Activated T-cell treated with anti-CD3 and anti-CD28 coated beads, Interleukin-2, amount 50 U/mL, for 1 hour (primary cell): ENCODE measurements around the gene NXN.
"Not testable (repeated sequence)": the region's sequence is repeated elsewhere in the genome, so short reads cannot be mapped to it uniquely, and the experiment has no call there.

ENCODE experiments used
- DNase-seq: peaks from one replicate; pipeline ENCODE4 v3.0.0-alpha.2; 2020

Gene NXN

GRCh38 chr17:855569-855968, 124.0 kb downstream of the NXN start:
- DNase-seq = no peak

- not testable (repeated sequence) for DNase-seq
Observed at GRCh38 chr17:852850-853249, 126.7 kb downstream of the NXN start.

DNA sequence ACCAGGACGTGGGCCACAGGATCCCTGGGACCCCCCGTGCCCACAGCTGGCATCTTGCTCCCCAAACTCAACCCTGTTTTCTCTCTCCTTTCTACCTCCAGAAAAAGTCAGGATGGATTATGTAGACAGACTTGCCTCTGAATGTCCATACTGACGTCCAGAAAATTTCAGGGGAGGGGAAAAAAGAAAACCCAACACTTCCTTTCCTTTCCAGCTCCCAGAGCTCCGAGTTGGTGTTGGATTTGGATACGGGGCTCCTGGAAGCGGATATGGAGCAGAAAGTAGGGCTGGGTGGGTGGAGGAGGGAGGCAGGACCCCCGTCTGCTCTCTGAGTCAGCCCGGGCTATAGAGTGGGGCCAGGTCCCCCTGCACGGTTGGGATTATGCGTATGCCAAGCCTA, 127.2 kb downstream of the NXN start:
- no peak for DNase-seq

GRCh38 chr17:851924-852323, 127.7 kb downstream of the NXN start:
- no peak for DNase-seq

DNA sequence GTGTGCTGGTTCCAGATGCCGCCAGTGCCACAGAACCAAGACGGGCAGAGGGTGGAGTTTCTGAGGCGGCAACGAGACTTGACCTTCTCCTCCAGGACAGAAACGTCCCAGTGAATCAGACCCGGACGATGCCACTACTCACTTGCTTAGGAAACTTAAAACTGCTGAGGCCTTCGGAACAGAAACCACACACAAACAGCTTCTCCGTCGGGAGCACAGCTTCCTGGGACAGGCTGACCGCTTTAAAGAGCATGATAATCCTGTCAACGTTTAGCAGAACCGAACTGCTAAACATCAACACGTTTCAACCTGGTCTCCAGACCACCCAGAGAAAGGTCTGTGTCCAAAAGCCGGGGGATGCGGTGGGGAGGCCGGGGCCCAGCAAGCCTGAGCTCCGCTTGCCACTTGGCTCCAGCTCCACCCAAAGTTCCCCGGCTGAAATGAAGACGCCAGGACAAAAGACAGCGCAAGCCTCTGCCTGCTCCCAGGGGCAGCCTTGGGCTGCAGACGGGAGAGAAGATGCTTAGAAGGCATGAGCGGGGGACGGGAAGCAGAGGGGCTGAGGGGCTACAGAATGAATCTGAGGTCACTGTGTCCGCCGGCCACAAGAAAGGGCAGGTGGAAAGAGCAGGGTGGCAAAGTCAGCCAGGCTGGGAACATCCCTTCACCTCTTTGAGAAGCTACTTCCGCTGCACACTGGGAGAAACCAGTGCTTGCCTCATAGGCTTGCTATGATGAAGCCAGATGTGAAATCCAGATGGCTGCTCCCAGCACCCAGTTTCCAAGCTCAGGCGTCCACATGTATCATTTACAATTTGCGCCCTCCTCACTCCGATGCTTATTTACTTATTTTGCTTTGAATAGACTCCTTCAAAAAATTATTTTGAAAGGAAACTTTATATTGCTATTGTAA, 128.5 kb downstream of the NXN start:
- DNase-seq = no peak

DNA sequence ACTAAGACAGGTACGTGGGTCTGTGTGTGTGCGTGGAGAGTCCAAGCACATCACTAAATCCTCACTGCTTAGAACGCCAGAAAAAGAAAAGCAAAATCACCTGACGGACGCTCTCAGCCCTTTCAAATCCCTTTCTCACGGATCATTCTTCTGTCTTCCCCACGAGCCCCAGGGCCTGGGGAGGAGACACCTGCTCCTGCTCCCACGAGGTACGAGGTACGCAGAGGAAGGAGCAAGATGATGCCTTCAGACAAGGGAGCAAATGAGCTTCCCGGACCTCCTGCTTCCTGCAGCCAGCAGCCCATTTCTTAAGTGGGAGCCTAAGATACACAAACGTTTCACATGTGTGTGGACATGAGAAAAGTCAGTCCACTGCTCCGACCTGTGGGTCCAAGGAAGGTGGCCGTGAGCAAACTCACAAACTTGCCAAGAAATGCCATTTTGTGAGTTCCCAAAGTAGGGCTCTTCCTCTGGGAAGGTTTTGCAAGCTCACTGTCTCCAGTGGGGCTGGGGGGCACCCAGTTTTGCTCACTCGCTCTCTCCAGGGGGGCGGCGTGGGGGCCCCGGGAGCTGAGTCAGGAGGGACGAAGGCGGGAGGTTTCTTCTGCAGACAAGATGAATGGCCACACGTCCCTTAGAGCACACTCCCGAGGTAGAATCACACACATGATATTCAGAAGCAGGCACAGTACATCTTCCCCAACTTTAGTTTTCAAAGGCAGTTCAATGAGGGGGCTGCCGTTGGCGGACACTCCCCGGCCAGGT, 129.3 kb downstream of the NXN start:
- no peak for DNase-seq

DNA sequence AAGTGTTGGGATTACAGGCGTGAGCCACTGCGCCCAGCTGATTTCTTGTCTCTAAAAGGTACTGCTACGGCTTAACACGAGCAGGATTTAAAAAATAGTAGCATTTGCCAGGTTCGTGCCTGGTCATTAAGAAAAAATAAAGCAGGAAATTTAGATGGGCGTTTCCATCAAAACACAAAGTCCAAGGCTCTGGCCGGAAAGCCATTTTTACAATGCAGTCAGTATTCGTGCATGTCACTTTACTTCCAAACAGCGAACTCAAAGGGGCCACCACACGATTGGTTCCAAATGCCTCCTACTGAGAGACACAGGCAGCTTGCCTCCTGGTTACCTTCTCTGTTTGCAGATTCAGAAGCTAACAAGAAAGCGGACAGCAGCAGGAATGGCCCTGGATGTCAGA, 131.2 kb downstream of the NXN start:
- no peak for DNase-seq

DNA sequence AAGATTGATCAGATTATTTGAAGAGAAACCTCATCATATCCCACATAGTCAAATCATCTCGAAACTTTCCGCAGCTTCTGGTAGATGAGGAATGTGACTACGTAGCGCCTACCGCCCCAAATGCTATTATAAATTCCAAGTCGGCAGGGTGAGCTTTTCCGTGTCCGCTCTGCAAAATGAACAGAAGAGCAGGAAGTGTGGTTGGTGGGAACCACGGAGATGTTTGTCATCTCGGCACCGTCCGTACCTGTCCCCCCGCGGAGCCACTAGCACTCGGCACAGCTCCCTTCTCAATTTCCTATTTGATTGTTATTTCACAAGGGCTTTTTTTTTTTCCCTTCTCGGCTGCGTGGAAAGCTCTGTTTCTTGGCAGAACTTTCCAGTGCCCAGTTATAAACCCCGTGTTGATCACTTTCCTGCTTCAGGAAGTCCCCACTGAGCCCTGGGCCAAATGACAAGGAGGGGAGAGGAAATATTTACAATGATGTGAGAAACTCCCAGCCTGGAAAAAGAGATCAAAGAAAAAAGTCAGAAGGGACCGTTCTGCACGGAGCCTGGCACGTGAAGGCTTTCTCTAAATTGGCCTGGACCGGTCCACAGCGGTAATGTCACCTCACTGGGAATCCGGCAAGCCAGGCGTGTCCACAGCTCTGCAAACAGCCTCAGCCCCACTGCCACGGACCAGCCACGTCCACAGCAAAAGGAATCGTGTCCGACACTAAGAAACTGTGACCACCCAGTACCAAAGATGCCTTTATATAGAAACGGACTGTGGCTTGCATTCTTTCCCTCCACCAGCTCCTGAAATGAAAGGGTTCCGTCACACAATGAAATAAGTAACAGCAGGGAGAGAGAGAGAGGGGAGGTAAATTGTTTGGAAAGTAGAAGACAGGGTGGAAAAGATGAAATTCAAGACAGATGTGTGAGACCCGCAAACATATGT, 132.4 kb downstream of the NXN start:
- DNase-seq = no peak

DNA sequence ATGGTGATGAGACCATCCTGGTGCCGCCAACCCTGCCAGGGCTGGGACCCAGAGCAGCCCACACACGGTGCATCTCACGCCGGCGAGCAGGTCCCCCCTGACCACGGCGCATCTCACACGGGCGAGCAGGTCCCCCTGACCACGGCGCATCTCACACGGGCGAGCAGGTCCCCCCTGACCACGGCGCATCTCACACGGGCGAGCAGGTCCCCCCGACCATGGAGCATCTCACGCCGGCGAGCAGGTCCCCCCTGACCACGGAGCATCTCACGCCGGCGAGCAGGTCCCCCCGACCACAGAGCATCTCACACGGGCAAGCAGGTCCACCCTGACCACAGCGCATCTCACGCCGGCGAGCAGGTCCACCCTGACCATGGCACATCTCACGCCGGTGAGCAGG, 138.3 kb downstream of the NXN start:
- DNase-seq = no peak

DNA sequence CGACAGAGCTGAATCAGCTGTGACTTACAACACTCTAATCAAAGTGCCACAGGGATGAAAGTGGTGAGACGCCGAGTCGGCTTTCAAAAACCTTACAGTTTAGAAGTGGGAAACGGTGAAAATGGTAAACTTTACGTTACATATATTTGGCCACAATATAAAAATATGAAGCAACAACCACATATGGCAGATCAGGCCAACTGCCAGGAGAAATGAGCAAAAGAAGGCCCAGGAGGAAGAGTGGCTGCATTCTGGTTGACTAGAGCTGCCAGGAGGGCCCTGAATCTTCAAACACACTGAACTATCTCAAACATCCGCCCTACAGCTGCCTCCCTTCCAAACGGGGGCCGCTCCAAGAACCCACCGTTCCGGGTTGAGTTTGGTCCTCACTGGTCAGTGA, 141.1 kb downstream of the NXN start:
- DNase-seq = no peak

- no peak for DNase-seq
Observed at GRCh38 chr17:836151-836550, 143.4 kb downstream of the NXN start.

- DNase-seq = not testable (repeated sequence)
Observed at GRCh38 chr17:835721-836120, 143.9 kb downstream of the NXN start.

- DNase-seq = no peak
Observed at GRCh38 chr17:835263-835662, 144.3 kb downstream of the NXN start.

- no peak for DNase-seq
Observed at GRCh38 chr17:834136-834535, 145.4 kb downstream of the NXN start.

DNA sequence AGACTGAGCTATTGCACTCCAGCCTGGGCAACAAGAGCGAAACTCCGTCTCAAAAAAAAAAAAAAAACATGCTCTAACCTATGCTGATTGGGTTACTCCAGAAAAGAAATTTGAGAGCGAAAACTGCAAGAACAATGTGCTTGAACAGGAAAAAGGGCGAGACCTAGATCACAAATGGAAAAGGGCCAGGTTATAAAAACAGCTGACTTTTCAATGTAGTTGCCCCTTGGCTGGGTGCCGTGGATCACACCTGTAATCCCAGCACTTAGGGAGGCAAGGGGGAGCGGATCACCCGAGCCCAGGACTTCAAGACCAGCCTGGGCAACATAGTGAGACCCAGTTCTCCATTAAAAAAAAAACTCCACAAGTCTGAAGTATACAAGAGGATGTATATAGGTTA, 148.6 kb downstream of the NXN start:
- DNase-seq = no peak

DNA sequence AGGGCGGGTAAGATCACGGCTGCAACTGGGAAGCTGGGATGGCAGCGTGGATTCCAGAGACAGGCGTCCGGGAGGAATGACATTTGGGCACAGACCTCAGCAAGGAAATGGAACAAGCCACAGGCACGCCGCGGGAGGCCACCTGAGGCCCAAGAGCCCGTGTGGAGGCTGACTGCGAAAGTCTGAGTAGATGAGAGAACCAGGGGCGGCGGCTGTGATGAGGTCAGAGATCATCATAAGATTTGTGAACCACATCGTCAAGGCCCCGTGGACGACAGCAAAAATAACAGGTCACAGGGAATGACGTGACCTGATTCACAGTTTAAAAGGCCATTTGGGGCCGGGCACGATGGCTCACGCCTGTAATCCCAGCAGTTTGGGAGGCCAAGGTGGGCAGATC, 149.2 kb downstream of the NXN start:
- DNase-seq = no peak

- DNase-seq = not testable (repeated sequence)
Observed at GRCh38 chr17:829614-830013, 150.0 kb downstream of the NXN start.

- DNase-seq = no peak
Observed at GRCh38 chr17:828761-829160, 150.8 kb downstream of the NXN start.

- DNase-seq = no peak
Observed at GRCh38 chr17:826778-827177, 152.8 kb downstream of the NXN start.

- DNase-seq = no peak
Observed at GRCh38 chr17:825216-825615, 154.4 kb downstream of the NXN start.

- no peak for DNase-seq
Observed at GRCh38 chr17:824378-824777, 155.2 kb downstream of the NXN start.

GRCh38 chr17:823501-823902, 156.1 kb downstream of the NXN start:
- no peak for DNase-seq

DNA sequence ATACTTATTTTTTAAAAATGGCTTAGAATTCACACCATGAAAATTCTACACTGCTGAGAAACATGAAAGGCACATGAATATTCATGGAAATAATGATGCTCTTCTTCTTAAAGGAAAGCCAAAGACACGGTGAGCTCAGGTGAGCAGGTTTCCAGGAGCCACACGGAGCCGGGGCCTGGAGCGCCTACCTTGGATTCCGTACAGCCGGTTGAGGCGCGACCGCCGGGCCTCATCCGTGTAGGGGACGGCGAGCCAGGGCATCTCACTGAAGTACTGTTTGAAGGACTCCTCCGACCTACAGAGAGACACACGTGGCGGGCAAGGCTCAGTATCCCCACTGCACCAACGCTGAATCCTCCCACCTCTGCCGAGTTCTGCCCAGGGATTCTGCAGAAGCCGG, 160.3 kb downstream of the NXN start:
- no peak for DNase-seq
